HepG2 (cell line): ENCODE results near the gene ANKS4B. TPM values are rescaled to one million over a fixed set of nuclear protein-coding genes. Genes with fewer than 3 reads are reported as not detected.
A peak's percentile ranks its signal among the peaks of the same experiment; 100 is the strongest.

Experiments
- ELF3 ChIP-seq: IDR thresholded peaks from 2 replicates; pipeline ENCODE4 v1.6.1; 2016; ENCODE audit warnings: missing genetic modification reagents, missing compliant biosample characterization
- FOXO1 ChIP-seq: sonication (generic); formaldehyde crosslinking; IDR thresholded peaks from 2 replicates; pipeline ENCODE4 v1.4.0; 2020; ENCODE audit warnings: missing genetic modification reagents
- GLI4 ChIP-seq: sonication (generic); formaldehyde crosslinking; IDR thresholded peaks from 2 replicates; pipeline ENCODE4 v1.5.1; 2020; ENCODE audit warnings: missing genetic modification reagents, mild to moderate bottlenecking, moderate library complexity, borderline replicate concordance
- IKZF1 ChIP-seq: fragments of 450-650 bp; IDR thresholded peaks from 2 replicates; pipeline ENCODE4 v1.7.1; 2016
- KDM1A ChIP-seq: IDR thresholded peaks from 2 replicates; pipeline ENCODE4 v1.6.1; 2016; ENCODE audit warnings: missing compliant biosample characterization
- KDM5A ChIP-seq: fragments of 200-600 bp; sonication (generic); IDR thresholded peaks from 2 replicates; pipeline ENCODE4 v1.7.0; 2018; ENCODE audit warnings: antibody characterized with exemption, mild to moderate bottlenecking, low read length, borderline replicate concordance
- KLF9 ChIP-seq: IDR thresholded peaks from 2 replicates; pipeline ENCODE4 v1.6.1; 2016; ENCODE audit warnings: low read depth
- NCOA2 ChIP-seq: sonication (generic); formaldehyde crosslinking; IDR thresholded peaks from 2 replicates; pipeline ENCODE4 v1.8.0; 2022; ENCODE audit warnings: inconsistent platforms
- NR2F6 ChIP-seq, 2 experiments: IDR thresholded peaks; 2 replicates each; pipeline ENCODE4 v1.6.1; 2016; ENCODE audit warnings: antibody characterized with exemption in 1 of 2, mild to moderate bottlenecking in 1 of 2
- PAX8 ChIP-seq: sonication (generic); formaldehyde crosslinking; IDR thresholded peaks from 2 replicates; pipeline ENCODE4 v1.8.0; 2022; ENCODE audit warnings: mild to moderate bottlenecking, missing genetic modification reagents, borderline replicate concordance
- PCBP1 ChIP-seq: fragments of 200-400 bp; formaldehyde crosslinking; IDR thresholded peaks from 2 replicates; pipeline ENCODE4 v1.6.1; 2017; ENCODE audit warnings: mild to moderate bottlenecking, low read depth, low read length, borderline replicate concordance
- RERE ChIP-seq: IDR thresholded peaks from 2 replicates; pipeline ENCODE4 v1.6.1; 2016; ENCODE audit warnings: low read depth, missing genetic modification reagents, missing compliant biosample characterization
- SMYD3 ChIP-seq: sonication (generic); formaldehyde crosslinking; IDR thresholded peaks from 2 replicates; pipeline ENCODE4 v1.8.1; 2023; ENCODE audit warnings: mild to moderate bottlenecking, missing genetic modification reagents
- ZNF362 ChIP-seq: sonication (generic); formaldehyde crosslinking; IDR thresholded peaks from 2 replicates; pipeline ENCODE4 v1.4.0; 2020; ENCODE audit warnings: missing genetic modification reagents, mild to moderate bottlenecking, borderline replicate concordance
- ZNF512 ChIP-seq: sonication (generic); formaldehyde crosslinking; IDR thresholded peaks from 2 replicates; pipeline ENCODE4 v1.4.0; 2020; ENCODE audit warnings: mild to moderate bottlenecking, missing genetic modification reagents
- ZNF556 ChIP-seq: sonication (generic); formaldehyde crosslinking; IDR thresholded peaks from 2 replicates; pipeline ENCODE4 v1.4.0; 2020; ENCODE audit warnings: mild to moderate bottlenecking, missing genetic modification reagents, borderline replicate concordance
- ZNF589 ChIP-seq: sonication (generic); formaldehyde crosslinking; conservative IDR thresholded peaks from 2 replicates; pipeline ENCODE4 v1.8.0; 2022; ENCODE audit warnings: mild to moderate bottlenecking, moderate library complexity, missing genetic modification reagents
- ZNF598 ChIP-seq: sonication (generic); formaldehyde crosslinking; IDR thresholded peaks from 2 replicates; pipeline ENCODE4 v1.5.1; 2020; ENCODE audit warnings: mild to moderate bottlenecking, missing genetic modification reagents, borderline replicate concordance
- ZNF703 ChIP-seq: sonication (generic); formaldehyde crosslinking; IDR thresholded peaks from 2 replicates; pipeline ENCODE4 v1.5.1; 2020; ENCODE audit warnings: missing genetic modification reagents, mild to moderate bottlenecking, moderate library complexity, borderline replicate concordance
- ZNF878 ChIP-seq: sonication (generic); formaldehyde crosslinking; IDR thresholded peaks from 2 replicates; pipeline ENCODE4 v1.8.1; 2023; ENCODE audit warnings: mild to moderate bottlenecking, missing genetic modification reagents, moderate library complexity
- ZNF879 ChIP-seq: sonication (generic); formaldehyde crosslinking; IDR thresholded peaks from 2 replicates; pipeline ENCODE4 v1.8.1; 2023; ENCODE audit warnings: missing genetic modification reagents
- polyA plus RNA-seq, 8 experiments: library from polyadenylated mRNA; depleted of rRNA in 3 of 8; stranded (reverse) in 7 of 8; unstranded in 1 of 8; fragments of >200 nt; fragmentation: Illumina TruSeq in 4 of 8; extraction: Trizol in 4 of 8; gene quantifications; 2 replicates each; pipeline versions ENCODE4 v1.2.1 to v1.2.3, GENCODE V29; 2011 to 2016; ENCODE audit warnings: low read depth in 4 of 8, missing spikeins in 1 of 8, mixed read lengths in 1 of 8; ENCODE audit not compliant: insufficient read depth in 1 of 8
- total RNA-seq, 5 experiments: library from RNA; depleted of rRNA; stranded (reverse); fragments of >200 nt; fragmentation: Illumina TruSeq; extraction: Trizol; gene quantifications; 2 replicates each; pipeline ENCODE4 v1.2.3, GENCODE V29; 2016; ENCODE audit warnings: low read depth in 1 of 5

ANKS4B gene
- total and polyA plus RNA-seq, 2 of the 13 experiments (the other 11 are each of a cell fraction or from before 2014, with no cell fraction given), result 6.5 to 30.0 TPM

GRCh38 chr16:21300309-21301167 is 67.0 kb downstream of the ANKS4B start (continued):
- TF ChIP-seq ZNF703 (CRISPR knock-in tag) (no peak), SMYD3 (CRISPR knock-in tag) (peak; percentile 78; the same call in 1 of the 2 replicates), ZNF556 (peak; percentile 87; the same call in 1 of the 2 replicates), GLI4 (peak; percentile 66; the same call in 1 of the 2 replicates), RERE (CRISPR knock-in tag) (peak; percentile 64; the same call in 1 of the 2 replicates), ZNF589 (CRISPR knock-in tag) (peak; percentile 48; the same call in 1 of the 2 replicates), ZNF362 (CRISPR knock-in tag) (0 out of 2 replicates have a peak, but pooled peaks have one; percentile 63), NR2F6 (IDR thresholded peaks at IDR 0.05) (peak; percentile 45; the same call in 1 of the 2 replicates), NR2F6 (CRISPR knock-in tag; IDR thresholded peaks at IDR 0.05) (peak; percentile 74), IKZF1 (no peak), ZNF878 (0 out of 2 replicates have a peak, but pooled peaks have one; percentile 52), ZNF512 (0 out of 2 replicates have a peak, but pooled peaks have one; percentile 65), FOXO1 (CRISPR knock-in tag) (peak; percentile 69), ELF3 (CRISPR knock-in tag) (peak; percentile 100), PAX8 (CRISPR knock-in tag) (no peak), KDM5A (peak; percentile 69; the same call in 1 of the 2 replicates), KLF9 (CRISPR knock-in tag) (peak; percentile 92; the same call in 1 of the 2 replicates), NCOA2 (CRISPR knock-in tag) (peak; percentile 72; the same call in 1 of the 2 replicates), PCBP1 (no peak; the same call in 1 of the 2 replicates), ZNF598 (CRISPR knock-in tag) (peak; percentile 82; the same call in 1 of the 2 replicates), KDM1A (CRISPR knock-in tag) (peak; percentile 66), ZNF879 (CRISPR knock-in tag) (peak; percentile 34; the same call in 1 of the 2 replicates)
